Measurements from ENCODE around the gene DUSP9.

DUSP9 gene

GRCh38 chrX:153645151-153645550 lies 1.9 kb upstream of the DUSP9 start:
- in situ Hi-C loops (cut with MboI; ENCODE audit: low pct_unique_long_range_greater_than_20kb, low sequenced_read_pairs), result no loop called here

GRCh38 chrX:153645921-153646488 lies 998 bp upstream of the DUSP9 start:
- DNase-seq, result no peak
- in situ Hi-C loops (cut with MboI; ENCODE audit: low pct_unique_long_range_greater_than_20kb, low sequenced_read_pairs), result no loop called here

More at GRCh38 chrX:153645151-153645550, 1.9 kb upstream of the DUSP9 start:
- no peak for DNase-seq

GRCh38 chrX:153647461-153648357 lies 706 bp downstream of the DUSP9 start:
- peak; percentile 29 for DNase-seq
- in situ Hi-C loops (cut with MboI; ENCODE audit: low pct_unique_long_range_greater_than_20kb, low sequenced_read_pairs), result no loop called here

GRCh38 chrX:153648358-153649177 lies 1.6 kb downstream of the DUSP9 start:
- no peak for DNase-seq
- in situ Hi-C loops (cut with MboI; ENCODE audit: low pct_unique_long_range_greater_than_20kb, low sequenced_read_pairs), result no loop called here

GRCh38 chrX:153649178-153649914 lies 2.3 kb downstream of the DUSP9 start:
- in situ Hi-C loops (cut with MboI; ENCODE audit: low pct_unique_long_range_greater_than_20kb, low sequenced_read_pairs), result no loop called here
- DNase-seq, result peak; percentile 63

- DNase-seq, result no peak
- in situ Hi-C loops (cut with MboI; ENCODE audit: low pct_unique_long_range_greater_than_20kb, low sequenced_read_pairs), result loop anchor here (25.0 kb wide), 2 partner anchors 88 to 688 kb away; no protein-coding TSS in a partner anchor
Observed at GRCh38 chrX:153649915-153650782, 3.1 kb downstream of the DUSP9 start.

- in situ Hi-C loops (cut with MboI; ENCODE audit: low pct_unique_long_range_greater_than_20kb, low sequenced_read_pairs), result loop anchor here (25.0 kb wide), 2 partner anchors 89 to 689 kb away; no protein-coding TSS in a partner anchor
- DNase-seq, result no peak
Observed at GRCh38 chrX:153650959-153651358, 4.0 kb downstream of the DUSP9 start.

GRCh38 chrX:153651540-153652079 lies 4.6 kb downstream of the DUSP9 start:
- DNase-seq, result peak; percentile 48
- in situ Hi-C loops (cut with MboI; ENCODE audit: low pct_unique_long_range_greater_than_20kb, low sequenced_read_pairs), result loop anchor here (25.0 kb wide), 2 partner anchors 89 to 689 kb away; no protein-coding TSS in a partner anchor

- DNase-seq, result no peak
- in situ Hi-C loops (cut with MboI; ENCODE audit: low pct_unique_long_range_greater_than_20kb, low sequenced_read_pairs), result loop anchor here (25.0 kb wide), 2 partner anchors 91 to 691 kb away; no protein-coding TSS in a partner anchor
Observed at GRCh38 chrX:153653556-153653955, 6.6 kb downstream of the DUSP9 start.

- in situ Hi-C loops (cut with MboI; ENCODE audit: low pct_unique_long_range_greater_than_20kb, low sequenced_read_pairs), result loop anchor here (25.0 kb wide), 2 partner anchors 95 to 695 kb away; no protein-coding TSS in a partner anchor
- no peak for DNase-seq
Observed at GRCh38 chrX:153657161-153657560, 10.2 kb downstream of the DUSP9 start.

GRCh38 chrX:153659268-153659667 lies 12.3 kb downstream of the DUSP9 start:
- no peak for DNase-seq
- in situ Hi-C loops (cut with MboI; ENCODE audit: low pct_unique_long_range_greater_than_20kb, low sequenced_read_pairs), result loop anchor here (25.0 kb wide), 2 partner anchors 97 to 697 kb away; no protein-coding TSS in a partner anchor

- peak; percentile 91 for DNase-seq
- in situ Hi-C loops (cut with MboI; ENCODE audit: low pct_unique_long_range_greater_than_20kb, low sequenced_read_pairs), result loop anchor here (25.0 kb wide), 2 partner anchors 100 to 700 kb away; no protein-coding TSS in a partner anchor
Observed at GRCh38 chrX:153662266-153662665, 15.3 kb downstream of the DUSP9 start.

GRCh38 chrX:153665726-153666306 lies 18.8 kb downstream of the DUSP9 start:
- in situ Hi-C loops (cut with MboI; ENCODE audit: low pct_unique_long_range_greater_than_20kb, low sequenced_read_pairs), result loop anchor here (25.0 kb wide), 2 partner anchors 104 to 704 kb away; no protein-coding TSS in a partner anchor
- DNase-seq, result no peak

- DNase-seq, result no peak
- in situ Hi-C loops (cut with MboI; ENCODE audit: low pct_unique_long_range_greater_than_20kb, low sequenced_read_pairs), result loop anchor here (25.0 kb wide), 2 partner anchors 105 to 705 kb away; no protein-coding TSS in a partner anchor
Observed at GRCh38 chrX:153667281-153667955, 20.4 kb downstream of the DUSP9 start.

GRCh38 chrX:153667956-153668396 lies 21.0 kb downstream of the DUSP9 start:
- in situ Hi-C loops (cut with MboI; ENCODE audit: low pct_unique_long_range_greater_than_20kb, low sequenced_read_pairs), result loop anchor here (25.0 kb wide), 2 partner anchors 106 to 706 kb away; no protein-coding TSS in a partner anchor

More at GRCh38 chrX:153667956-153668396, 21.0 kb downstream of the DUSP9 start:
- peak; percentile 95 for DNase-seq
